GM18520 (cell line): Measurements from ENCODE around the gene PRDM16.

ENCODE experiments used
- ATAC-seq: cut with Tn5 transposase; IDR thresholded peaks from one replicate; pipeline ENCODE4 v1.9.1; 2021; ENCODE audit not compliant: unreplicated experiment

PRDM16 gene

DNA sequence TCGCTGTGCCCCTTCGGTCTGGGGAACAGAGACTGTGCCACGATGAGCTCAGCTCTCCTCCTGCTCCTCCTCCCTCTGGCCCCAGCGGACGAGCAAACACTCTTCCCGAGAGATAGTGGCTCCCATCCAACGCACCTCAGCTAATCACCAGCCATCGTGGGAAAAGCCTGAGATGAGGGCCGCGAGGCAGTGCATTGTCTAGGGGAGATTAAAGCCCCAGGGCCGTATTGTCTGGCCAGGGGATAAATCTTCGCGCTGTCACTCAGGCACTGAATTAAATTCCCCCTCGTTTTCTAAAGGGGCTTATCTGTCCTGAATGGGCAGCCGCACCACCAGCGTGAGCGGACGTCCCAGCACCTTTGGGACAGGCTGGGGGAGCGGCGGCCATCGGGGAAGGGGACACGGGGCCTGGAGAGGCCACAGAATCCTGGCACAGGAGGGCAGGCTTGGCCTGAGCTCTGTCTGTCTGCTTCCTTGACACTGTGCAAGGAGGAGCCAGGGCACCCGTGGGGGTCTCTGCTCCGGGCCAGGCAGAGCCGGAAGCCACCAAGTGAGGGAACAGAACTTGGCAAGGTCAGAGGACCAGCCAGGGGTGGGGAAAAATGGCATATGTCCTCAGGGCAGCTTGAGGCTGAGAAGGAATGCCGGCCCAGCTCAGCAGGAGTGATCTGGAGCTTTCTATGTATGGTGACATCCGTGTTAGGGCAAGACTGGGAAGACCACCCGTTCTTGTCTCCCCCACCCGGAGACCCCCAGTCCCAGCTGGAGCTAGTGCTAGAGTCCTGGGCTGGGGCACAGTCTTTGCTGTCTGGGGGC lies 32.3 kb downstream of the PRDM16 start:
- no peak for ATAC-seq

DNA sequence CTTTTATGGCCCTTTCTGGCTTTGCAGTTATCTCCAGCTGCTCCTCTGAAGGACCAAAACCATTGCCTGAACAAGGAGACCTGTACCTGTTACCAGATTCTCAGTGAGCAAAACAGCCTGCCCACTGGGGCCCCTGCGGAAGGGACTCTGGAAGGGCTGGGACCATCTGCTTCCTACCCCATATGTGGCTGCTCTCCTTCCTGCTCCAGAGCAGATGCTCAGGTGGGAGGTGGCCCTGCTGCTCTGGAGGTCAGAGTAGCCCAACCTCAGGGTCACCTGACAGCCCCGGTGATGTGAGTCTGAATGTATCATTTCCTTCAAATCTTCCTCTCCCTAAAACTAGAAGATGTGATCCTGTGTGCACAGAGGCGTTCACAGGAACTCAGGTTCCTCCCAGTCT lies 33.6 kb downstream of the PRDM16 start:
- ATAC-seq, result no peak

DNA sequence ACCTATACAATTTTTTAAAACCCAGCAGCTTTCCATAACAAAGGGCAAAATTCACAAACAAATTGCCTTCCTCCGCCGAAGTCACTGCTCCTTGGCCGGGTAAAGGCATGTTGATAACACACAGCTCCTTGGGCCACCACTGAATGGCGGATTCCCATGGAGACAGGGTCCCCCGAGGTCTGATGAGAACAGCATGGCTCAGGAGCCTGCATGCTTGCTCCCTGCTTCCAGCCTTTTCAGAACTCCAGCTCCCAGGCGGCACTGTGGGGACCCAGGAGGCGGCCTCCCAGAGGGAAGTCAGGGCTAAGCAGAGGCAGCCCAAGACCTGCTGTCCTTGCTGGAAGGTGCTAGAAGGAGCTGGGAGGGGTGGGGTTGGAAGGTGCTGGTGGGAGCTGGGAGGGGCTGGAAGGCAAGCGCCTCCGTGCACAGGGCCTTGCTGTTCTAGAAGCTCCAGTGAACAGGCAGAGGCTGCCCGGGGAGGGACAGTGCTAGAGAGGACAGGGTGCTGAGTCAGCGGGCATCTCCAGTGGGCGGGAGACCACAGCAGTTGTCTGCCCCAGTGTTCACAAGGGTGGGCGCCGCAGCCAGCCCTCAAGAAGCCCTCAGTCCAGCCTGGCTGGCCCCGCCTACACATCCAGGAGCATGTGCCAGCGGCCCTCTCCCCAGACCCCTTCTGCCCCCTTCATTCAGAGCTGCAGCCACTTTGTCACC lies 35.1 kb downstream of the PRDM16 start:
- ATAC-seq, result no peak

DNA sequence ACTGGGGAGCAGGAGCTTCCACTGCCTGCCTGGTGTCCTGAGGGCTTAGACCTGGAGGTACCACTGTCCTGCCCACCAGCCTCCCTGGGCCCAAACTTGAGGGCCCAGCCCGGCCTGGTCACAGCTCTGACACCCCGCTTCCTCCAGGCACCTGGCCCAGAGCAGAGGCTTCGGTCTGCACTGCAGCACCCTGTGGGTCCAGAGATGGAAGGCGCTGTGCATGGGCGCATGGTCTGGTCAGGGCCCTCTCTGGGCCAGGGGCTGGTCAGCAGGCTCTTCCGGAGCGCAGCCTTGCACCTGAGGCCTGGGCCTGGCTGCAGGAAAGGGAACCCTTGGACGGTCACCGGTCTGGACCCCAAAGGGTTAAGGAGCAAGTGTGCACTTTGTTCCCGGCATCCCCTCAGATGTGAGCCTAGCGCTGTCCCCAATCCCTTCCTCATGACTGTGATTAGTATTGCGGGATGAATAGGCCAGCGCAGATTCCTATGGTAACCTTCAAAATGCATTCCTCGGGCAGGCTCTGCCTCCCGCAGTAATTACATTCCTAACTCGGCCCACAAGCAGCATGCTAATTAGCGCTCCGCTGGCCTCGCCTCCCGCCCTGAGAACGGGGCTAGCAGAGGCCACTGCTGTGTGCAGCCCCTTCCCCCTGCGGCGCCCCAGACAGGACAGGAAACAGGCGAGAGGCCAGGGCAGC lies 36.3 kb downstream of the PRDM16 start:
- ATAC-seq, result no peak

DNA sequence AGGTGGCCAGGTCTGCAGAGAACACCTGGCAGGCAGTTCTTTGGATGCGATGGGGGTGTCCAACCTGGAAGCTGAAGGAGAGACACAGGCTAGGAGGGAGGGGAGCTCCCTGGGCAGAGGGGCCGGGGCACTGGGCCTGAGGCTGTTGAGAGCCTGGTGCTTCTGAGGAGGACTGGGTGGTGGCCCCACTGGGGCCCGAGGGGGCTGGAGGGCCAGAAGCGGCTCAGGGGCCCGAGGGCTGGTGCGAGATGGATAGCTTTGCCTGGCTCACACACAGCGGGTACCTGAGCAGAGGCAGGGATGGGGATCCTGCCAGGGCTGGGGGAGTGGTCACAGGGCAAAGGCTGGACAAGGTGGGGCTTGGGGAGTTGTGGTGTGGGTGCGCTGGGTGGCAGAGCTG lies 37.2 kb downstream of the PRDM16 start:
- ATAC-seq, result no peak

DNA sequence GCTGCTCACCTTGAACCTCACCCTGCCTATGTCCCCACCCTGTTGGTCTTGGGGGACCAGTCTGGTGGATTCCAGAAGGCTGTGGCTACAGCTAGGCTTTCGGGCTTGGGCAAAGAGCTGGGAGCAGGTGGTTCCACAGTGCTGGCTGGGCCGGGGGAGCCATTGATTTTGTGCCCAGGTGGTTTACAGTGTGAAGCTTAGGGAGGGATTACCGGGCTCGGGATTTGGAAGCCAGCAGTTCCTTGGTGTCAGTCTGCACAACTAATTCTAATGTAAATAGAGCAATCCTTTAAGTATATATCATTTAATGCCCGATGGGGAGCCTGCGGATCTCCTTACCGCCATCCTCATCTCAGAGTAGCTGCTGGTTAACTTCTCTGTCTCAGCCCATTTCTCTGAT lies 38.2 kb downstream of the PRDM16 start:
- no peak for ATAC-seq

DNA sequence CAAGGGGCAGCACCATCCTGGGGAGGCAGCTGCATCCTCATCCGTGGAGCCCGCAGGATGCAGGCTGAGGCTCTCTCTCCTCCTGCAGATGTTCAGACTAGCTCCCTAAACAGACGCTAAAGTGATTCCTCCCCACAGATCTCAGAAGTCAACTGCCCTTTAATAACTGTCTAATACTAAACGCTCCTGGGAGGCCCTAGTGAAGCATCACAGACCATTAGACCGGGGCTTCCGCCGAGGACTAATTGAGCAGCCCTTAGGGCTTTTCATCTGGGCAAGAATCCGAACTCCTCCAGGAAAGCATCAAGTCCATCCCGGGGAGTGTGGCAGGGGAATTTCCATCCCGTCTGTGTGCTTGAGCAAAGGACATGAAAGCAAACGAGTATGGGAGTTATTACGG lies 40.4 kb downstream of the PRDM16 start:
- ATAC-seq, result no peak

DNA sequence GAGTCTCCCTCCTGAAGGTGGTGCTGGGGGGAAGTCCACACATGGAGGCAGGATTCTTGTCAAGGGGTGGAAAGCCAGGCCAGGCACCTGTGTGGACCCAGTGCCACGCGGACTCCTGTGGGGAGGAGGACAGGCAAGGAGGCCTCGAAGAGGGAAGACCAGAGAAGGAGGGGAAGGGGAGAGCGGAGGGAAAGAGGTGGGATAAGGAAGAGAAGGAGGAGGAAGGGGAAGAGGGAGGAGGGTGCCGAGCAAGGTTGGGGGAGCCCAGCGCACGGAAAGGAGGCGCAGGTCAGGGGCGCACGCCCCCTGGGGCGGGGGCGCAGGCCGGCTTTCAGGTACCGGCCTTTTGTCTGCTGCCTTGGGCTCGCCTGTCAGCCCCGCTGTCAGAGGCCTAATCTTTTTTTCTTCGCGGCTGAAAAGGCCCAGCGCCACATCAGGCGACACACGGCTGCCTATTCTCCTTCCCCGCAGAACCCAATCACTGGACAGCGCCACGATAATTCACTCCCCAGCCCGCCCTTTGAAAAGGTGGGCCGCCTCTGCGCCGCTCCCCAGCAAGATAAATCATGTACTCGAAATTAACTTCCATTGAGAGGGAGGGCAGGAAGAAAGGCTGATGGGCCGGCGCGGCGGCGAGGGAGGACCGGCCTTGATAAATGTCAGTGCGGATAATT lies 42.5 kb downstream of the PRDM16 start:
- no peak for ATAC-seq

DNA sequence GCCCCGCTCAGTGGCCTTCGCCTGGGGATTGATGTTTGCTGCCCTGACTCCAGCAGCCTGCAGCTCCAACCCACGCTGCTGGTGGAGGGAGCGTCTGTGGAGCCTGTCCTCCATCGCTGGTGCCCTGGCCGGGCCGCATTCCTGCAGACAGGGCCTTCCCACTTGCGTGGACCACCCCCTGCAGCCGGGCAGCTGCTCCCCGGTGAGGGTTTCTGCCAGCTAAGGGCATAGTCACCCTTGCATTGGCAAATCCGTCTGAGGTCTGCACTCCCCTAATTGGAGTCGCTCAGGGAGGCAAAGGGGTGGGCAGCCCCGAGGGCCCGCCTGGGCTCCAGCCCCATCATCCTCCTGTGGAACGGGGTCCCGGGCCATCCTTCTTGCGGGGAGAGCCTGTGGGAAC lies 43.5 kb downstream of the PRDM16 start:
- ATAC-seq, result no peak

DNA sequence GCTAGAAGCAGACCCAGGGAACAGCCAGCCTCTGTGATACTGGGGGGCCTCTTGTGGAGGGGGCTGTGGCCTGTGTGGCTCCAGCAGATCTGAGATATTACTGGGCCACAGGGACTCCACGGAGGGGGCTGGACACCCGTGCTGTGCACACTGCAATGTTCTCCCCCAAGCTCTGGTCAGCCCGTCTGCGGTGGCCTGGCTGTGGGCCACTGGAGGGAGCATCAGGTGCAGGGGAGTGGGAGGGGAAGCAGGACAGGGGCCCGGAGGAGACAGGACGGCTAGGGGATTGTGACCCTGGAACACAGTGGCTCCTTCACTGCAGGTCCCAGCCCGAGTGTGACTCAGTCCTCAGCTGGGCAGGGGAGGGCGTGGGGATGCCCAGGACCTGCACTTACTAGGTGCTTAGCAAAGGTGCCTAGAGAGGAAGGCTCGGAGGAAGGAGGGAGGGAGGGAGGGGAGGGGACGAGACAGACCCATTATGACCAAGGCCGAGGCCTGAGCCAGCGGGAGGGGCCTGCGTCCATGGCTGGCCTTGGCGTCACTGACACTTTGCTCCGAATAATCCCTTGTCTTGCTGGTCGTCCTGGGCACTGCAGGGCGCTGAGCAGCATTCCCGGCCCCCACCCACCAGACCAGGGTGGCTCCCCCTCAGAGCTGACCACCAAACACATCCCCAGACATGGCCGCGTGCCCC lies 44.2 kb downstream of the PRDM16 start:
- no peak for ATAC-seq

DNA sequence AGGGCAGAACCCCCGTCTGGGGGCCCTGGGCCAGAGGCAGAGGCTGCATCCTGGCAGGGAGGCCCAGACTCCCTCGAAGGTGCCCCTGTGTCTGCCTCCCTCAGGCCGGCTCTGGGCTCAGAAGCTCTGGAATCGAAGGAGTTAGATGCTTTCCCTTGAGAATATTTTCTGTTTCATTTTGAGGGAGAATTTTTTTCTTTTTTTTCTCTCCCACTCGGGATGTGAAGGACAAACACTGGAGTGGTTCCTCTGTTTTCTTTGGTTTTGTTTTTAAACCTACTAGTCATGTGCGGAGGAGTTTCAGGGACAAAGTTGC lies 44.7 kb downstream of the PRDM16 start:
- ATAC-seq, result no peak

DNA sequence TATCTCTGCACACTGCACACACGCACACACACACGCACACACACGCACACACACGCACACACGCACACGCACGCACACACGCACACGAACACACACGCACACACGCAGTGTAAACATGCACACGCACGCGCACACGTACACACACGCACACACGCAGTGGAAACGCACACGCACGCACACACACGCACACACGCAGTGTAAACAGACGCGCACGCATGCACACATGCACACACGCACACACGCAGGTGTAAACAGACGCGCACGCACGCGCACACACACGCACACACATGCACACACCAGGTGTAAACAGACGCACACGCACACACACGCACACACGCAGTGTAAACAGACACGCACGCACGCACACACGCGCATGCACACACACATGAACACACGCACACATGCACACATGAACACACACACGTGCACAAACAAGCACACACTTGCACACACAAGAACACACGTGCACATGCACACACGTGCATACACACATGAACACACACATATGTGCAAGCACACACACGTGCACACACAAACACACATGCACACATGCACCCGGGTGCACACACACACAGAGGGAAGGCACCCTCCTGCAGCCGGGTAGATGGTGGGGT lies 45.2 kb downstream of the PRDM16 start:
- no peak for ATAC-seq

DNA sequence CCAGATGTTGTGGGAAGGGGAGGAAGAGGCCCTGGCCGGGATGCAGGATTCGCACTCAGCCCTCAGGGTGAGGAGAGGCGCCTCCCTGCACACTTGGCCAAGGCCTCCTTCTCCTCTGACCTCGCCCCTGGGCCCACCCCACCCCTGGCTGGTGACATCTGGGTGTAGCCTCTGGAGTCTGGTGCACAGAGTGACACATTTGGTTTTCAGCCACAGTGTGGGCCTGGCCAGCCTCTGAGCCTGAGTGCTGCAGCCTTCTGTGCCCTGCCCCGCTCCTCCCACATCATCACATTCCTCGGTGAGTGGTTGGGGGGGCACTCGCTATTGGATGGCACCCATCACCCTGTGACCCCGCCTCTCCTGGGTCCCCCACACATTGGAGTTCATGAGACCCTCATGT lies 45.8 kb downstream of the PRDM16 start:
- ATAC-seq, result no peak

DNA sequence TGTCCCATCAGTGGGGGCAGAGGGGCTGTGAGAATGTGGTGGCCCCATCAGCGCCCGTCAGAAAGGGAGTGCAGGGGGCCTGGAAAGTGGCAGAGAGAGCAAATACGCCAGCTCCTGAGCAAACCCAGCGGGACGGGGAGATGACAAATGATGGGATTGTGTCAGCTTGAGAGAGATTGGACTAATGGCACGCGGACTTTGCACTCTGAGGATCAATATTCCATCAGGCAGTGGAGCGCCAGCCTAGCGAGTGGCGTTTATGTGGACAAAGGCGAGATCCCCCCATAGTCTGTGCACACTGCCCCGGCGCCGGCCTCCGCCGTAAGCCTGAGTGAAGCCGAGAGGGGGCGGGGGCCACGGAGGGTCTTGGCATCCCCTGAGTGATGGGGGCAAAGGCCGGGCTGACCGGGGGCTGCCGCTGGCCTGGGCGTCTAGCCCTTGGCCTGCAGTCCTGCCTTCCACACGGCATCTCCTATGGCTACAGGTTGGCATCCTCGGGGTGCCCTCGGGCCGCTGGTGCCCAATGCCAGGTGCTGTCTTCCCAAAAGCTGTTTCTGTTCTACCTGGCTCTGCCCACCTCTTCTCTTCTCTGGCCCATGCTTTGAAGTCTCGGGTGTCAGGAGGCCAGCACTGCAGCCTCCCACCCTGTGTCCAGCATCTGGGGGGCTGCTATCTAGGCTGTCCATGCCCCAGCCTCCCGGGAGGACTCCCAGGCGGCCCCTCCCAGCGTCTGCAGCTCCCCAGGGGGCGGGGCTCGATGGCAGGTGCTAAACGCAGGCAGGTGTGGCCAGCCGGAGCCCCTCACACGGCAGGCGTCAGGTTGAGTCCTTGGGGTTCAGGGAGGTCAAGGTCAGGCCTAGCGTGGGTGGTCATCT lies 46.5 kb downstream of the PRDM16 start:
- no peak for ATAC-seq

DNA sequence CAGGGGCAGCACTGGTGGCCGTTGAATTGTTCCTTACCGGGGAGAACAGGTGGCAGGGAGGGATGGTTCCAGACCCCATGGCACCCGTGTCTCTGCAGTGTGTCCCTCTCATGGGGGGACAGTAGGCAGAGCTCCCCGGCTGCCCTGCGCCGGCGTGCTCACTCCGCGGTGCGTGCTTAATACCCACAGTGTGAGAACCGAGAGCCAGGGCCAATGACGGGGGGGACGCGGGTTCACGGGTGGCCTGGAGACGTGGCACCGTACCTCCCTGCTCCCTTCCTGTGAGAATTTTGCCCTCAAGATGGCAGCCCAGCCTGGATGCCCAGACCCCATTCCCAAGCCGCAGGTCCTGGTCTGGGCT lies 47.1 kb downstream of the PRDM16 start:
- ATAC-seq, result no peak

DNA sequence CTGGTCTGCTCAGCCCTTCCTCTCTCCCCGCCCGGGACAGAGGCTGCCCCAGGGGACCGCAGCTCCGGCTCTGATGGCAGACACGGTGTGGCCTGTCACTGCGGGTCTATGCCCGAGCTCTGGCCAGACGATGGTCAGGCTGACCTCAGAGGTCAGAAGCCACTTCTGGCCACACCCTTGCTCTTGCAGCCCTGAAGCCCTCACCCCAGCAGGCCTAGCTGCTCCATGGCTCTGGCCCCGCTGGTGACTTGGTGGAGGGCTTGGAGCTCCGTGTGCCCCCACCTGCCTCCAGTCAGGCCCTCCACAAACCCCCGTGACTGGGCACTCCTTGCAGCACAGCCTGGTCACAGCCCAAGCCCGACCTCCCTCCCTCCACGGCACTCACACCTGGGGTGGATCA lies 47.6 kb downstream of the PRDM16 start:
- no peak for ATAC-seq

DNA sequence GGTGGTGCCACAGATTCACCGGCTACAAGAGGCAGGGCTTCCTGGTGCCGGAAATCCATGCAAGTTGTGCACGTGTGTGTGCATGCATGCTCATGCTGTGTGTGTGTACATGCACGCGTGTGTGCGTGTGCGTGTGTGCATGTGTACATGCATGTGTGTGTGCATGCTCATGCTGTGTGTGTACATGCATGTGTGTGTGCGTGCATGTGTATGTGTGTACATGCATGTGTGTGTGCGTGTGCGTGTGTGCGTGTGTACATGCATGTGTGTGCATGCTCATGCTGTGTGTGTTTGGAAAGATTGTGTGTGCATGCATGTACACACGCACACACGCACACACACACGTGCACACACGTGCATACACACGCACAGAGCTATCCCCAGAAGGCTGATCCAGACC lies 48.9 kb downstream of the PRDM16 start:
- no peak for ATAC-seq

DNA sequence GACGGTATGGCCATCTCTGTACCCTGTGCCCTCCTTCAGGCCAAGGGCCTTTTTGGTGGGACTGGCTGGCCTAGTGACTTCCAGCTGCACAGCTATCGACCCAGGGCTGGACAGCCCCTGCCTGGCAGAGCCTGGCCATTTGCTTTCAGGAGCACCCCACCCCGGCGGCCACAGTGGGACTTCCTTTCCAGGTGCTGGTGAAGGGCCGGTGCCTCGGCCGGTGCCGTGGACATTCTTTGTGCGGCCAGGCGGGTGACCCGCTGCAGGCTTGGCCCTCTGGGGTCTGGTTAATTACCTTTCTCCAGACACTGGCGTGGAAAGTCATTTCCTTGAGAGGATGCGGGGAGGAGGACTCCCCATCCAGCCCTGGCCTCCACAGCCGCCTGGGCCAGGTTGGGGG lies 50.1 kb downstream of the PRDM16 start:
- no peak for ATAC-seq

DNA sequence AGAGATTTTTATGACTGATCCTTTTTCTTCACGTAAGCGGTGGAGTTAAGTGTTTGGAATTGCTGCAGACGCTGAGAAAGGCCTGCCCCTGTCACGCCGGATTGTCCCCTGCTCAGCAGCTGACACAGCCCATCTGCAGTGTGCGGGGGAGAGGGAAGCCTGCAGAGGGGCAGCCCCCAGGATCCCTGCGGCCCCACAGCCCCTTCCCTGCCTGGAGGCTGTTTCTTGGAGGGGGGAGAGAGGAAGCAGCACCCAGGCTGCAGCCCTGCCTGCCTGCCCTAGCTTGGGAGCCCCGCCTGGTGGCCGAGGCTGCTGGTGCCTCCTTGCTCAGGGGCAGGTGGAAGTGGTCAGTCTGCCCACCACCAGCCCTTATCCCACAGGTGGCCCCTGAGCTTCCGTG lies 50.7 kb downstream of the PRDM16 start:
- ATAC-seq, result no peak

DNA sequence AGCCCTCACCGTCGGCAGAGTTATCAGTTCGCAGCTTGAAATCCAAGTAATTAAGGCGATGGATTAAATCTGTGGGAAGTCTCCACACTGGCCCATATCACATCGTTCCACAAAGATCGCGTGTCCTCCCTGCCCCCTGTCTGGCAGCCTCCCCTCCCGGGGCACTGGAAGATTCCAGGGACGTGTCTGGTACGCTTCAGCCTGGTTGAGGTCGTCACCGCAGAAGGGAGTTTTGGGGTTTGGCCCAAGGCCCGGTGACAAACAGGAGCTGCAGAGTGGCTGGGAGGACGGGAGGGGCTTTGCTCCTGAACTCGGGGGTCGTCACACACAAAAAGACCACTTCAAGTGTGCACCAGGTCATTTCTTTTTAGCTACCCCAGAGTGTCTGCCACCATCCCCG lies 51.1 kb downstream of the PRDM16 start:
- ATAC-seq, result no peak
